ENCODE measurements around the gene PTPRA. TPM values are rescaled to one million over a fixed set of nuclear protein-coding genes. Genes with fewer than 3 reads are reported as not detected.

Gene PTPRA
- total and polyA plus RNA-seq, 9 of the 15 experiments (the other 6 are each of a cell fraction or from before 2014, with no cell fraction given): 3.4 to 80.5 (median 28.0) TPM

DNA sequence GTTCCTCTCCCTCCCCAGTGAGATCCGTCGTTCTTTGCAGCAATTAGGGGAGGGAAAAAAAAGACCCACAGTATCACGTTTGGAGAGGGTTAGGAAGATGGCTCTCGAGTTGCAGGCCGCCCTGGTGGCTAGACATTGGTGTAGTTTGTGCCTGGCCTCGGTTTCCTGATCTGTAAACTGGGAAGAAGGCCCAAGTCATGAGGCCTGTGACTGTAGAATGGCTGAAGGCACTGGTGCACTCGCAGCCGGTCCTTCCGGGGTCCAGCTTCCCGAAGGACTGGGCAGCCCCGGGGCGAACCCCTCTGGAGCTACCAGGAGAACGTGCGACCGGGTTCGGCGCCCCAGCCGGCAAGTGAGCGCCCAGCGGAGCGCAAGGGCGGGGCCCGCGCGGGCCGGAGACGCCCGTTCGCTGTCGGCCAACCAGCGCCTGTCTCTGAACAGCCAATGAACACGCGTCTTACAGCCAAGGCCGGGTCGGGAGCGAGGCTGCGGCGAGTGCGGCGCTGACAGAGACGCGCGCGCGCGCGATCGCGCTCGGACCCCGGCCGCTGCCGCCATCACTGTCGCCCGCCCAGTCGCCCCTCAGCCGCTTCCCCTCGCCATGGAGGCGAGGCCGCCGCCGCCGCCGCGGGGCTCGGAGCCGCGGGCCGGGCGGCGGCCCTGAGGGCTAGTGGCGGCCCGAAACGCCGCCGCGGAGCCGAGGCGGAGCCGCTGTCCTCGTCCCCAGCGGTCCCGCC lies at the start of gene PTPRA (continued):
- peak; percentile 42; the same call in 1 of the 2 replicates for TF ChIP-seq ARID4B (CRISPR knock-in tag; IDR thresholded peaks at IDR 0.05)
- TF ChIP-seq KLF1 (tag; IDR thresholded peaks at IDR 0.05): peak; percentile 69; the same call in 1 of the 2 replicates
- TF ChIP-seq ZBTB40 (IDR thresholded peaks at IDR 0.05): peak; percentile 36; the same call in 1 of the 2 replicates
- TF ChIP-seq ZBTB40 (CRISPR knock-in tag; IDR thresholded peaks at IDR 0.05): no peak
- TF ChIP-seq CEBPG (CRISPR knock-in tag; IDR thresholded peaks at IDR 0.05): no peak
- no peak for TF ChIP-seq CEBPG (tag; conservative IDR thresholded peaks at IDR 0.05 in 1 of 2, IDR thresholded peaks at IDR 0.05 in 1 of 2)
- peak in 1 of 2 experiments; percentile 45; a peak in 1 of 4 replicates for TF ChIP-seq CSDE1 (IDR thresholded peaks at IDR 0.05)
- 0 out of 4 replicates have a peak, but pooled peaks of 1 of the 2 experiments have one; percentile 23 for TF ChIP-seq ARNT (IDR thresholded peaks at IDR 0.05)
- no peak for TF ChIP-seq CCAR2 (IDR thresholded peaks at IDR 0.05; ENCODE audit: low read depth, low read length)
- TF ChIP-seq NONO (IDR thresholded peaks at IDR 0.05; ENCODE audit: low read depth in 2 of 2, low read length in 1 of 2): peak; percentile 55 to 75; a peak in 3 of 4 replicates
- TF ChIP-seq ZNF282 (CRISPR knock-in tag; IDR thresholded peaks at IDR 0.05): peak; percentile 83
- peak; percentile 54; the same call in 1 of the 2 replicates for TF ChIP-seq POLR2AphosphoS2 (IDR thresholded peaks at IDR 0.05; ENCODE audit: low read length)
- no peak for TF ChIP-seq NFE2L1 (tag; IDR thresholded peaks at IDR 0.05; ENCODE audit: borderline replicate concordance, low read depth)
- peak; percentile 78; the same call in 1 of the 2 replicates for TF ChIP-seq NFRKB (IDR thresholded peaks at IDR 0.05; ENCODE audit: low read depth)
- TF ChIP-seq NCOA1 (IDR thresholded peaks at IDR 0.05; ENCODE audit: low read depth): no peak

Measured in K562 (cell line).